Glutamatergic neuron (in vitro differentiated cells): ENCODE results near the gene ITGA1. TPM values are rescaled to one million over a fixed set of nuclear protein-coding genes. Genes with fewer than 3 reads are reported as not detected.

Experiments
- DNase-seq: peaks from one replicate; pipeline ENCODE4 v3.0.0; 2022
- H3K27ac Mint-ChIP-seq: one replicate; pipeline ENCODE4 v1.8.0; 2020; ENCODE audit warnings: mild to moderate bottlenecking, mixed read lengths, inconsistent platforms; ENCODE audit not compliant: unreplicated experiment
- H3K27me3 Mint-ChIP-seq: one replicate; pipeline ENCODE4 v1.8.0; 2020; ENCODE audit warnings: mild to moderate bottlenecking, moderate library complexity, mixed read lengths, inconsistent platforms; ENCODE audit not compliant: unreplicated experiment
- H3K36me3 Mint-ChIP-seq: one replicate; pipeline ENCODE4 v1.8.0; 2020; ENCODE audit warnings: mild to moderate bottlenecking, mixed read lengths, inconsistent platforms; ENCODE audit not compliant: unreplicated experiment
- H3K4me1 Mint-ChIP-seq: one replicate; pipeline ENCODE4 v1.8.0; 2020; ENCODE audit warnings: mild to moderate bottlenecking, low read depth, mixed read lengths, inconsistent platforms; ENCODE audit not compliant: unreplicated experiment
- H3K4me3 Mint-ChIP-seq: one replicate; pipeline ENCODE4 v1.8.0; 2020; ENCODE audit warnings: mild to moderate bottlenecking, mixed read lengths, inconsistent platforms; ENCODE audit not compliant: unreplicated experiment
- H3K9me3 Mint-ChIP-seq: one replicate; pipeline ENCODE4 v1.8.0; 2020; ENCODE audit warnings: mild to moderate bottlenecking, moderate library complexity, mixed read lengths, inconsistent platforms; ENCODE audit not compliant: unreplicated experiment
- CTCF ChIP-seq: fragments of 200-600 bp; sonication (generic); IDR thresholded peaks from one replicate; pipeline ENCODE4 v1.5.0; 2021; ENCODE audit not compliant: partially characterized antibody, unreplicated experiment
- total RNA-seq: library from RNA; stranded (reverse); fragmentation: NEBNext Ultra II Directional; extraction: Animal tissue kit (Norgen Biotek cat#: 25700); gene quantifications from one replicate; pipeline ENCODE4 v1.2.1, GENCODE V29; 2021; ENCODE audit not compliant: unreplicated experiment

The ITGA1 gene
- total RNA-seq, 1 donor from 2014 or later: 0.96 TPM

GRCh38 chr5:52996979-52997378 lies 209.3 kb downstream of the ITGA1 start:
- H3K27me3 Mint-ChIP-seq: no peaks in the 10 kb centered on the region
- TF ChIP-seq CTCF: no peak

GRCh38 chr5:52997424-52997823 lies 209.7 kb downstream of the ITGA1 start:
- H3K4me3 Mint-ChIP-seq: no peak overlapping the region

More at GRCh38 chr5:52996979-52997378, 209.3 kb downstream of the ITGA1 start:
- Mint-ChIP-seq H3K4me1 (no peaks in the 10 kb centered on the region), H3K27ac (no peak overlapping the region), H3K4me3 (no peak overlapping the region), H3K36me3 (no peaks in the 10 kb centered on the region), H3K9me3 (no peaks in the 10 kb centered on the region)
- no peak for DNase-seq

GRCh38 chr5:52998552-52999313 lies 211.0 kb downstream of the ITGA1 start:
- Mint-ChIP-seq H3K4me3 (no peak overlapping the region), H3K27ac (no peak overlapping the region), H3K4me1 (no peaks in the 10 kb centered on the region), H3K9me3 (no peaks in the 10 kb centered on the region), H3K36me3 (no peaks in the 10 kb centered on the region), H3K27me3 (no peaks in the 10 kb centered on the region)
- TF ChIP-seq CTCF: no peak
- no peak for DNase-seq

More at GRCh38 chr5:52997424-52997823, 209.7 kb downstream of the ITGA1 start:
- Mint-ChIP-seq H3K9me3 (no peaks in the 10 kb centered on the region), H3K36me3 (no peaks in the 10 kb centered on the region), H3K4me1 (no peaks in the 10 kb centered on the region), H3K27me3 (no peaks in the 10 kb centered on the region), H3K27ac (no peak overlapping the region)
- DNase-seq: no peak
- no peak for TF ChIP-seq CTCF

GRCh38 chr5:52999344-52999949 lies 211.7 kb downstream of the ITGA1 start:
- H3K36me3 Mint-ChIP-seq: no peaks in the 10 kb centered on the region
- H3K27ac Mint-ChIP-seq: no peak overlapping the region
- no peaks in the 10 kb centered on the region for H3K4me1 Mint-ChIP-seq
- no peak overlapping the region for H3K4me3 Mint-ChIP-seq
- H3K27me3 Mint-ChIP-seq: no peaks in the 10 kb centered on the region
- DNase-seq: no peak
- no peak for TF ChIP-seq CTCF
- no peaks in the 10 kb centered on the region for H3K9me3 Mint-ChIP-seq

GRCh38 chr5:53001541-53001940 lies 213.8 kb downstream of the ITGA1 start:
- H3K9me3 Mint-ChIP-seq: no peaks in the 10 kb centered on the region
- H3K4me3 Mint-ChIP-seq: no peak overlapping the region

More at GRCh38 chr5:53001541-53001940, 213.8 kb downstream of the ITGA1 start:
- Mint-ChIP-seq H3K4me1 (no peaks in the 10 kb centered on the region), H3K27me3 (no peaks in the 10 kb centered on the region), H3K27ac (no peak overlapping the region), H3K36me3 (no peaks in the 10 kb centered on the region)
- no peak for DNase-seq
- no peak for TF ChIP-seq CTCF
